AG10803 (cell line): ENCODE measurements around the gene SORCS3.
A peak's percentile ranks its signal among the peaks of the same experiment; 100 is the strongest.

Experiments used
- DNase-seq: peaks from one replicate; pipeline ENCODE4 v3.0.0; 2010; ENCODE audit warnings: low read depth
- H3K4me3 ChIP-seq: 2 replicates; pipeline ENCODE4 v1.5.1; 2011; ENCODE audit warnings: mild to moderate bottlenecking, low read length, control low read depth
- TF ChIP-seq, protein P1 (sequence below): conservative IDR thresholded peaks from 2 replicates; pipeline ENCODE4 v1.5.1; 2011; ENCODE audit warnings: mild to moderate bottlenecking, low read length, control low read depth, inconsistent platforms

SORCS3 gene

DNA sequence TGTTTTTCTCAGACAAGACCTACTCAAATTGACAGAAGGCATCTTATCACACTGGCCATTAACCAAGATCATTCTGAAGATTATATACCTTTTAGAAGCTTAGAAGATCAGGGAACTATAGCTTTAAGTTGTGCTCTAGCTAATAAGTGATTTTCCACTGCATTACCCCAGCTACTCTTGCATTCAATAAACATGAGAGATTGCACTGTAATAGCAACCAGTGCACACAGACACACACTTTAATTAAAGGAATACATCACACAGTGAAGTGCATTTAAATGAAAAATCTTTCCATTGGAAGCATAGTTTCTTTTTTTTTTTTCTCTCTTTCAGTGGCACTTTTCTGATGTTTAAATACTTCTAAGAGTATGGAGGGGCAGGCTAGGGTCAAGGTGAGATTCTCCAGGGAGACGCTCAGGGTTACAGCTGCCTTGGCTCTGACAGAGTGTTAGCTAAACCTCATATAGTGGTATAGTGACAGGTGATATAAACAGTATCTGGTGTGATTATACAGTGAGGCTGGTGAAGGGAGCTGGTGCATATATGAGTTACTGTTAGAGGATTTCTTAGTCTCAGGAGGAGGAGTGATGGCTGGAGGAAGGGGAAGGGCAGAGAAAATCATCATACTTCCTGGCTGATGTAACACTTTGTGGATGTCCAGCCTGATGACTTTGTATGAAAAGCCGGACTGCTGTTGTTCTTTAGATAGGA lies 369.5 kb downstream of the SORCS3 start:
- no peak for DNase-seq

GRCh38 chr10:105017116-105017515 lies 376.0 kb downstream of the SORCS3 start:
- no peak overlapping the region for H3K4me3 ChIP-seq
- TF ChIP-seq, protein P1, sequence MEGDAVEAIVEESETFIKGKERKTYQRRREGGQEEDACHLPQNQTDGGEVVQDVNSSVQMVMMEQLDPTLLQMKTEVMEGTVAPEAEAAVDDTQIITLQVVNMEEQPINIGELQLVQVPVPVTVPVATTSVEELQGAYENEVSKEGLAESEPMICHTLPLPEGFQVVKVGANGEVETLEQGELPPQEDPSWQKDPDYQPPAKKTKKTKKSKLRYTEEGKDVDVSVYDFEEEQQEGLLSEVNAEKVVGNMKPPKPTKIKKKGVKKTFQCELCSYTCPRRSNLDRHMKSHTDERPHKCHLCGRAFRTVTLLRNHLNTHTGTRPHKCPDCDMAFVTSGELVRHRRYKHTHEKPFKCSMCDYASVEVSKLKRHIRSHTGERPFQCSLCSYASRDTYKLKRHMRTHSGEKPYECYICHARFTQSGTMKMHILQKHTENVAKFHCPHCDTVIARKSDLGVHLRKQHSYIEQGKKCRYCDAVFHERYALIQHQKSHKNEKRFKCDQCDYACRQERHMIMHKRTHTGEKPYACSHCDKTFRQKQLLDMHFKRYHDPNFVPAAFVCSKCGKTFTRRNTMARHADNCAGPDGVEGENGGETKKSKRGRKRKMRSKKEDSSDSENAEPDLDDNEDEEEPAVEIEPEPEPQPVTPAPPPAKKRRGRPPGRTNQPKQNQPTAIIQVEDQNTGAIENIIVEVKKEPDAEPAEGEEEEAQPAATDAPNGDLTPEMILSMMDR, result no peak
- peak; percentile 47 for DNase-seq

More for the DNA sequence above, 369.5 kb downstream of the SORCS3 start:
- H3K4me3 ChIP-seq, result no peak overlapping the region
- TF ChIP-seq, protein P1, result no peak

DNA sequence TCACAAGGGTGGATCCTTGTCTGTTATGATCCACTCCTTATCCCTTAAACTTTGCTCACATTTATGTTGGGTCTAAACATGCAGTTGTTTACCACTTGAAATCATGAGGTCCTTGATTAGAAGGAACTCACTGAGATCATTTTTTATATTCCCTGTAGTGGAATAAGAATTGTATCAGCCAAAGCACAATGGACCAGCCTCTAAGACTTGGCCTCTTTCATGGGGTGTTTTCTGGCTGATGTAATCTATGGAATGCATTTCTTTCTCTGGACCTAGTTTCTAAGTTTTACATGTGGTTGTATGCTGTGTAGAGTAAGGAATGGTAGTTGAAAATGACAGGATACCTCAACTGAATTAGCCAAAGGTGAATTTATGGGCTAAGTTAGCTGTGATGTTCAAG lies 376.6 kb downstream of the SORCS3 start:
- no peak overlapping the region for H3K4me3 ChIP-seq
- TF ChIP-seq, protein P1, result no peak
- peak; percentile 31 for DNase-seq

- peak; percentile 39 for DNase-seq
- no peak overlapping the region for H3K4me3 ChIP-seq
- TF ChIP-seq, protein P1, result no peak
Measured at GRCh38 chr10:105023211-105024111, 382.4 kb downstream of the SORCS3 start.

- no peak overlapping the region for H3K4me3 ChIP-seq
- TF ChIP-seq, protein P1, result no peak
- no peak for DNase-seq
Measured at GRCh38 chr10:105024184-105024583, 383.1 kb downstream of the SORCS3 start.

DNA sequence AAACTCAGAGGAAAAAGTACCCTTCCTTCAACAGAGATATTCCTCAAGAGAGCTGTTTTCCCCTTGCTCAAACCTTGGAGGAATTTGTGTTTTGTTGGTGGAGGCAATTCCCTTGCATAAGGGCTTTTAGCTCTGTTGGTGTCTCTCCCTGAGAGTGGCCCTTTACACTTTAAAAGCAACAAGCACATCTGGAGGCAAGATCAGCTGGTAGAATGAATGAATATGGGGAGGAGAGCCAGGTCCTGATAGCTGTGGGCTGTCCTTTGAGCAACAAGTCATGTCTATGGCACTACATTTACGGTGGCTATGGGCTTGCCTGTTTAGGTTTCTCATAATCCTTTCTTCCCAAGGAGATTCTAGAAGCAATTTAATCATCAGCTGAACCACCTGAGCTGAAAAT lies 384.0 kb downstream of the SORCS3 start:
- no peak for DNase-seq

More for the DNA sequence above, 384.0 kb downstream of the SORCS3 start:
- TF ChIP-seq, protein P1, result no peak
- H3K4me3 ChIP-seq, result no peak overlapping the region
